MCF 10A (cell line): ENCODE data around the gene PIPOX. TPM values are rescaled to one million over a fixed set of nuclear protein-coding genes. Genes with fewer than 3 reads are reported as not detected.
"Not testable (repeated sequence)": the region's sequence is repeated elsewhere in the genome, so short reads cannot be mapped to it uniquely, and the experiment has no call there.

Experiments used
- BruUV-seq: library from RNA; stranded (reverse); fragments of 400-500 nt; replicated peaks from 2 replicates; lab custom pipeline; 2021; lab: Mats Ljungman, UMichigan
- CTCF ChIA-PET: fragments of 300-600 bp; sonication (Branson Sonifier 250); formaldehyde crosslinking; extraction: SDS; loops from one replicate; lab custom pipeline; 2021; ENCODE audit warnings: antibody characterized with exemption, inconsistent platforms; lab: Yijun Ruan, JAX
- POLR2A ChIA-PET: fragments of 300-600, 350-650 bp; sonication (Branson Sonifier 250); formaldehyde crosslinking; extraction: SDS; loops from one replicate; lab custom pipeline; 2020; ENCODE audit warnings: antibody characterized with exemption, inconsistent platforms; lab: Yijun Ruan, JAX
- DNase-seq: peaks from one replicate; pipeline ENCODE4 v3.0.0-alpha.2; 2018; ENCODE audit not compliant: unreplicated experiment
- H3K27ac Mint-ChIP-seq: one replicate; pipeline ENCODE4 v1.8.0; 2022; ENCODE audit warnings: mild to moderate bottlenecking, low read depth, mixed read lengths; ENCODE audit not compliant: unreplicated experiment
- H3K27me3 Mint-ChIP-seq: one replicate; pipeline ENCODE4 v1.8.0; 2022; ENCODE audit warnings: mixed read lengths; ENCODE audit not compliant: insufficient read depth, unreplicated experiment
- H3K36me3 Mint-ChIP-seq: one replicate; pipeline ENCODE4 v1.8.0; 2022; ENCODE audit warnings: mild to moderate bottlenecking, moderate library complexity, mixed read lengths; ENCODE audit not compliant: insufficient read depth, unreplicated experiment
- H3K4me1 Mint-ChIP-seq: one replicate; pipeline ENCODE4 v1.8.0; 2022; ENCODE audit warnings: mixed read lengths; ENCODE audit not compliant: insufficient read depth, unreplicated experiment
- H3K4me3 Mint-ChIP-seq: one replicate; pipeline ENCODE4 v1.8.0; 2022; ENCODE audit warnings: mild to moderate bottlenecking, moderate library complexity, mixed read lengths; ENCODE audit not compliant: unreplicated experiment
- H3K9me3 Mint-ChIP-seq: one replicate; pipeline ENCODE4 v1.8.0; 2022; ENCODE audit warnings: mixed read lengths; ENCODE audit not compliant: unreplicated experiment
- intact Hi-C: fragments of 100-400 bp; cut with micrococcal nuclease; formaldehyde crosslinking; loops from 2 replicates; pipeline ENCODE4 v1.14.1; 2022
- total RNA-seq: library from RNA; stranded (reverse); gene quantifications from 2 replicates; pipeline ENCODE4 v1.2.3, GENCODE V29; 2022
- TF ChIP-seq, protein P1 (sequence below): fragments of 200-600 bp; IDR thresholded peaks from one replicate; pipeline ENCODE4 v1.8.0; 2022; ENCODE audit warnings: antibody characterized with exemption, mild to moderate bottlenecking; ENCODE audit not compliant: unreplicated experiment

PIPOX gene
- total RNA-seq, 1 experiment from 2014 or later: not detected

- CTCF ChIA-PET: interaction anchor here (5.7 kb wide), 1 partner anchor 32 kb away, joined by 18 read pairs; no protein-coding TSS in a partner anchor
- POLR2A ChIA-PET: no interaction called here
- BruUV-seq: no TSS peak
- Mint-ChIP-seq H3K9me3 (no peaks in the 10 kb centered on the region), H3K4me3 (no peak overlapping the region), H3K27ac (no peak overlapping the region), H3K36me3 (peaks cover 32% of the 10 kb centered on the region), H3K27me3 (no peaks in the 10 kb centered on the region), H3K4me1 (no peaks in the 10 kb centered on the region)
- intact Hi-C loops: no loop called here
- TF ChIP-seq, protein P1, sequence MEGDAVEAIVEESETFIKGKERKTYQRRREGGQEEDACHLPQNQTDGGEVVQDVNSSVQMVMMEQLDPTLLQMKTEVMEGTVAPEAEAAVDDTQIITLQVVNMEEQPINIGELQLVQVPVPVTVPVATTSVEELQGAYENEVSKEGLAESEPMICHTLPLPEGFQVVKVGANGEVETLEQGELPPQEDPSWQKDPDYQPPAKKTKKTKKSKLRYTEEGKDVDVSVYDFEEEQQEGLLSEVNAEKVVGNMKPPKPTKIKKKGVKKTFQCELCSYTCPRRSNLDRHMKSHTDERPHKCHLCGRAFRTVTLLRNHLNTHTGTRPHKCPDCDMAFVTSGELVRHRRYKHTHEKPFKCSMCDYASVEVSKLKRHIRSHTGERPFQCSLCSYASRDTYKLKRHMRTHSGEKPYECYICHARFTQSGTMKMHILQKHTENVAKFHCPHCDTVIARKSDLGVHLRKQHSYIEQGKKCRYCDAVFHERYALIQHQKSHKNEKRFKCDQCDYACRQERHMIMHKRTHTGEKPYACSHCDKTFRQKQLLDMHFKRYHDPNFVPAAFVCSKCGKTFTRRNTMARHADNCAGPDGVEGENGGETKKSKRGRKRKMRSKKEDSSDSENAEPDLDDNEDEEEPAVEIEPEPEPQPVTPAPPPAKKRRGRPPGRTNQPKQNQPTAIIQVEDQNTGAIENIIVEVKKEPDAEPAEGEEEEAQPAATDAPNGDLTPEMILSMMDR: no peak
- DNase-seq: no peak
These were observed 42.3 kb downstream of the PIPOX start for GRCh38 chr17:29085223-29085622.

DNA sequence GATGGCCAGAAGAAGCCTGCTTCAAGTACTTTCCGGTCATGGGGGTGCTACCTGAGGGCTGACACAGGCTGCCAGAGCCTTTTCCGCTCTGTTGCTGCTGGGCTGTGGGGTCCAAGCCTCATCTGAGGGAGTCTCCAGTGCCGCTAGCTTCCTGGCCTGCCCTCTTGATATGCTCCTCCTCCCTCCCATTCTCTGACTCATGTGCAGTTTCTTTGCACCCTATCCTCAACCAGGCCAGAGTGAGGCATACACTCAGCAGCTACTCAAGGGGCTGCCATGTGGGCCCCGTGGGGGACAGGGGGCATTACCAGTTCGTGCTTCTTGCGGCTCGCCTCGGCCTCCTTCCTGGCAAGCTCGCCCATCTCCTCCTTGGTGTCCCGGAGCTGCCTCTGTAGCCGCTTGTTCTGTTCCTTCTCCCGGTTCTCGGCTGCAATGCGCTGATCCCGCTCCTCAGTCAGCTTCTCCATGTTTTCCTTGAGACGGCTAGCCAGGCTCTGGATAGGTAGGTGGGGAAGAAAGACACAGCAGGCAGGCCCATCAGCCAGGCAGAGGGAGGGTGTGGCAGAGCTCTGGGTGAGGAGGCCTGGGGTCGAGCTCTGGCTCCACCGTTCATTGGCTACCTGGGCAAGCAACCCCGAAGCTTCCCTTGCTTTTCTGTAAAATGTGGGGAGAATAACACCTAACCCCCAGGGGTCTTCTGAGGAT, 43.8 kb downstream of the PIPOX start:
- TF ChIP-seq, protein P1: no peak
- no peak for DNase-seq
- H3K4me3 Mint-ChIP-seq: no peak overlapping the region
- CTCF ChIA-PET: interaction anchor here (0.6 to 5.7 kb wide), 5 partner anchors 25 to 93 kb away, joined by 3 to 18 read pairs (median 4); partner anchors contain the start of gene MYO18A
- H3K36me3 Mint-ChIP-seq: peaks cover 21% of the 10 kb centered on the region
- no peaks in the 10 kb centered on the region for H3K9me3 Mint-ChIP-seq
- POLR2A ChIA-PET: interaction anchor here (0.6 kb wide), 1 partner anchor 102 kb away, joined by 3 read pairs; no protein-coding TSS in a partner anchor
- no peak overlapping the region for H3K27ac Mint-ChIP-seq
- no peaks in the 10 kb centered on the region for H3K4me1 Mint-ChIP-seq
- H3K27me3 Mint-ChIP-seq: no peaks in the 10 kb centered on the region
- intact Hi-C loops: no loop called here
- no TSS peak for BruUV-seq

DNA sequence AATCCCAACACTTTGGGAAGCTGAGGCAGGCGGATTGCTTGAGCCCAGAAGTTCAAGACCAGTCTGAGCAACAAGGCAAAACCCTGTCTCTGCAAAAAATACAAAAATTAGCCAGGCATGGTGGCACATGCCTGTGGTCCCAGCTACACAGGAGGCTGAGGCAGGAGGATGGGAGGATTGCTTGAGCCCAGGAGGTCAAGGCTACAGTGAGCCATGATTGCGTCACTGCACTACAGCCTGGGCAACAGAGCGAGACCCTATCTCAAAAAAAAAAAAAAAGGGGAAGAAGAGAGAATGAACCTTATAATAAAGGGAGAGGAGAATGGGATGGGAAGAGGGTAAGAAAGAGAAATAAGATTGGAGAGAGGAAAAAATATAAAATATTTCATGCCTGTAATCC, 45.8 kb downstream of the PIPOX start:
- H3K4me3 Mint-ChIP-seq, CTCF ChIA-PET, H3K27me3 Mint-ChIP-seq, POLR2A ChIA-PET, H3K9me3 Mint-ChIP-seq, BruUV-seq, DNase-seq, intact Hi-C loops, H3K27ac Mint-ChIP-seq, H3K4me1 Mint-ChIP-seq: not testable (repeated sequence)
- H3K36me3 Mint-ChIP-seq: peaks cover 19% of the 10 kb centered on the region

GRCh38 chr17:29089601-29090044, 46.7 kb downstream of the PIPOX start:
- no peak for DNase-seq
- TF ChIP-seq, protein P1: no peak

More at GRCh38 chr17:29089601-29090044, 46.7 kb downstream of the PIPOX start:
- intact Hi-C loops: no loop called here
- H3K9me3 Mint-ChIP-seq: no peaks in the 10 kb centered on the region
- no peak overlapping the region for H3K27ac Mint-ChIP-seq
- POLR2A ChIA-PET: no interaction called here
- no TSS peak for BruUV-seq
- no peak overlapping the region for H3K4me3 Mint-ChIP-seq
- CTCF ChIA-PET: interaction anchor here (1.6 kb wide), 1 partner anchor 28 kb away, joined by 4 read pairs; no protein-coding TSS in a partner anchor
- no peaks in the 10 kb centered on the region for H3K27me3 Mint-ChIP-seq
- no peaks in the 10 kb centered on the region for H3K4me1 Mint-ChIP-seq
- H3K36me3 Mint-ChIP-seq: peaks cover 20% of the 10 kb centered on the region
